ENCODE data around the gene ARID1B. TPM values are rescaled to one million over a fixed set of nuclear protein-coding genes. Genes with fewer than 3 reads are reported as not detected.

The ARID1B gene
- total and polyA plus RNA-seq, 4 donors = 7.0 to 49.0 (median 24.2) TPM

- H3K9ac ChIP-seq (ENCODE audit: low read depth in 1 of 2, low read length in 2 of 2) = no peak overlapping the region
- TF ChIP-seq EGR1 (IDR thresholded peaks at IDR 0.05; ENCODE audit: low read depth in 2 of 2) (no peak), NR2F2 (IDR thresholded peaks at IDR 0.05) (no peak)
- no peak for DNase-seq (ENCODE audit: low spot score)
- no peaks in the 10 kb centered on the region for H3K4me1 ChIP-seq (ENCODE audit: control insufficient read depth in 4 of 4, insufficient read depth in 4 of 4, low read length in 3 of 4)
- peaks cover 6 to 23% (median 13%) of the 10 kb centered on the region in 4 donors for H3K36me3 ChIP-seq (ENCODE audit: control insufficient read depth in 4 of 4, insufficient read depth in 3 of 4, low read depth in 1 of 4, low read length in 3 of 4)
- H3K27ac ChIP-seq (ENCODE audit: low read depth in 1 of 2, low read length in 2 of 2) = no peak overlapping the region
- no peaks in the 10 kb centered on the region for H3K27me3 ChIP-seq (ENCODE audit: control insufficient read depth in 4 of 4, insufficient read depth in 4 of 4, low read length in 3 of 4)
- 99% methylated on average over 8 of the region's 8 CpGs for WGBS
- H3K4me3 ChIP-seq (ENCODE audit: low read depth in 1 of 3, low read length in 3 of 3) = no peak overlapping the region
- no peaks in the 10 kb centered on the region for H3K9me3 ChIP-seq (ENCODE audit: control insufficient read depth in 4 of 4, low read length in 3 of 4)
Observed at GRCh38 chr6:157166784-157167183, 389.6 kb downstream of the ARID1B start.

- 96% methylated on average over 12 of the region's 12 CpGs for WGBS
Observed at GRCh38 chr6:157167837-157168236, 390.7 kb downstream of the ARID1B start.

More at GRCh38 chr6:157167837-157168236, 390.7 kb downstream of the ARID1B start:
- Histone ChIP-seq H3K9me3 (ENCODE audit: control insufficient read depth in 4 of 4, low read length in 3 of 4) (no peaks in the 10 kb centered on the region), H3K4me3 (ENCODE audit: low read depth in 1 of 3, low read length in 3 of 3) (no peak overlapping the region), H3K9ac (ENCODE audit: low read depth in 1 of 2, low read length in 2 of 2) (no peak overlapping the region), H3K36me3 (ENCODE audit: control insufficient read depth in 4 of 4, insufficient read depth in 3 of 4, low read depth in 1 of 4, low read length in 3 of 4) (peaks cover 6 to 23% (median 14%) of the 10 kb centered on the region in 4 donors), H3K27me3 (ENCODE audit: control insufficient read depth in 4 of 4, insufficient read depth in 4 of 4, low read length in 3 of 4) (no peaks in the 10 kb centered on the region), H3K4me1 (ENCODE audit: control insufficient read depth in 4 of 4, insufficient read depth in 4 of 4, low read length in 3 of 4) (no peaks in the 10 kb centered on the region), H3K27ac (ENCODE audit: low read depth in 1 of 2, low read length in 2 of 2) (no peak overlapping the region)
- TF ChIP-seq HNF4G (IDR thresholded peaks at IDR 0.05) = no peak
- TF ChIP-seq YY1 (IDR thresholded peaks at IDR 0.05) = no peak
- TF ChIP-seq REST (IDR thresholded peaks at IDR 0.05) = no peak
- no peak for TF ChIP-seq NR2F2 (IDR thresholded peaks at IDR 0.05)
- no peak for TF ChIP-seq GABPA (IDR thresholded peaks at IDR 0.05 in 1 of 2, conservative IDR thresholded peaks at IDR 0.05 in 1 of 2)
- TF ChIP-seq EGR1 (IDR thresholded peaks at IDR 0.05; ENCODE audit: low read depth in 2 of 2) = no peak
- TF ChIP-seq SP1 (IDR thresholded peaks at IDR 0.05) = no peak
- TF ChIP-seq FOXA2 (IDR thresholded peaks at IDR 0.05) = no peak
- no peak for TF ChIP-seq JUND (IDR thresholded peaks at IDR 0.05)
- TF ChIP-seq FOXA1 (IDR thresholded peaks at IDR 0.05) = no peak
- TF ChIP-seq ZBTB33 (IDR thresholded peaks at IDR 0.05) = no peak
- no peak for TF ChIP-seq CTCF (IDR thresholded peaks at IDR 0.05; ENCODE audit: low read depth, low read length, missing input control)
- no peak for TF ChIP-seq ATF3 (IDR thresholded peaks at IDR 0.05)
- no peak for TF ChIP-seq HNF4A (conservative IDR thresholded peaks at IDR 0.05)
- no peak for TF ChIP-seq MAX (IDR thresholded peaks at IDR 0.05)
- no peak for TF ChIP-seq RAD21 (IDR thresholded peaks at IDR 0.05)
- no peak for TF ChIP-seq TAF1 (conservative IDR thresholded peaks at IDR 0.05)
- TF ChIP-seq RXRA (IDR thresholded peaks at IDR 0.05) = no peak
- no peak for DNase-seq (ENCODE audit: low spot score)

All from liver (tissue), 9 donors.